SK-N-SH (cell line): ENCODE measurements around the gene CELSR2. TPM values are rescaled to one million over a fixed set of nuclear protein-coding genes. Genes with fewer than 3 reads are reported as not detected.

Experiments
- CTCF ChIA-PET: fragments of 300-600, 350-600 bp; formaldehyde crosslinking; extraction: SDS; loops from one replicate; lab custom pipeline; 2021; lab: Yijun Ruan, JAX
- POLR2A ChIA-PET: fragments of 350-600 bp; sonication (Branson Sonifier 250); formaldehyde crosslinking; extraction: SDS; loops from one replicate; lab custom pipeline; 2020; ENCODE audit warnings: antibody characterized with exemption, inconsistent platforms; lab: Yijun Ruan, JAX
- DNase-seq: peaks from one replicate; pipeline ENCODE4 v3.0.0; 2012
- H2AFZ ChIP-seq: fragments of 200-600 bp; sonication (generic); 2 replicates; pipeline ENCODE4 v1.8.1; 2016; ENCODE audit warnings: antibody characterized with exemption, mild to moderate bottlenecking, low read depth
- H3F3A ChIP-seq: fragments of 200-600 bp; sonication (generic); replicated peaks from 2 replicates; pipeline ENCODE3; 2016; ENCODE audit warnings: antibody characterized with exemption, mild to moderate bottlenecking; ENCODE audit not compliant: insufficient read depth
- H3K27ac ChIP-seq, 2 experiments: fragments of 200-500 bp in 1 of 2; fragments of 200-600 bp in 1 of 2; sonication (Bioruptor generic) in 1 of 2; sonication (generic), shearing (Covaris generic) in 1 of 2; 2 replicates each; pipeline versions ENCODE4 v1.5.1 to v1.6.1; 2014 to 2016; ENCODE audit warnings: low read depth in 2 of 2, inconsistent platforms in 1 of 2, low read length in 1 of 2, mild to moderate bottlenecking in 1 of 2, mixed read lengths in 1 of 2
- H3K27me3 ChIP-seq: fragments of 200-600 bp; sonication (generic), shearing (Covaris generic); 2 replicates; pipeline ENCODE4 v1.6.1; 2016; ENCODE audit warnings: mixed run types; ENCODE audit not compliant: insufficient read depth
- H3K36me3 ChIP-seq, 2 experiments: fragments of 200-500 bp in 1 of 2; fragments of 200-600 bp in 1 of 2; sonication (Bioruptor generic) in 1 of 2; sonication (generic) in 1 of 2; replicated peaks in 1 of 2; 2 replicates each; pipeline versions ENCODE3 to v1.5.1; 2014 to 2016; ENCODE audit warnings: low read length in 1 of 2, mild to moderate bottlenecking in 1 of 2; ENCODE audit not compliant: insufficient read depth in 2 of 2, control insufficient read depth in 1 of 2
- H3K4me1 ChIP-seq, 2 experiments: fragments of 200-500 bp in 1 of 2; fragments of 200-600 bp in 1 of 2; sonication (Bioruptor generic) in 1 of 2; sonication (generic), shearing (Covaris generic) in 1 of 2; 2 replicates each; pipeline versions ENCODE4 v1.5.1 to v1.6.1; 2014 to 2016; ENCODE audit warnings: low read depth in 1 of 2, low read length in 1 of 2, mixed run types in 1 of 2; ENCODE audit not compliant: insufficient read depth in 2 of 2, control insufficient read depth in 1 of 2
- H3K4me2 ChIP-seq: fragments of 200-600 bp; sonication (generic), shearing (Covaris generic); 2 replicates; pipeline ENCODE4 v1.6.1; 2017; ENCODE audit warnings: mixed run types
- H3K4me3 ChIP-seq, 2 experiments: fragments of 200-500 bp in 1 of 2; fragments of 200-600 bp in 1 of 2; sonication (Bioruptor generic) in 1 of 2; sonication (generic), shearing (Covaris generic) in 1 of 2; 2 replicates each; pipeline versions ENCODE4 v1.5.1 to v1.8.1; 2014 to 2016; ENCODE audit warnings: low read depth in 2 of 2, inconsistent platforms in 1 of 2, low read length in 1 of 2, mild to moderate bottlenecking in 1 of 2, mixed read lengths in 1 of 2, moderate library complexity in 1 of 2
- H3K79me2 ChIP-seq: fragments of 200-600 bp; sonication (generic); 2 replicates; pipeline ENCODE4 v1.8.1; 2017; ENCODE audit warnings: mild to moderate bottlenecking; ENCODE audit not compliant: insufficient read depth
- H3K9ac ChIP-seq: fragments of 200-600 bp; sonication (generic); 2 replicates; pipeline ENCODE4 v1.6.1; 2017; ENCODE audit warnings: mixed run types
- H3K9me2 ChIP-seq: fragments of 200-600 bp; sonication (generic); 2 replicates; pipeline ENCODE4 v1.6.1; 2017; ENCODE audit warnings: mixed run types
- H3K9me3 ChIP-seq: fragments of 200-600 bp; sonication (generic); 2 replicates; pipeline ENCODE4 v1.6.1; 2017; ENCODE audit warnings: mixed run types, mild to moderate bottlenecking, moderate library complexity
- H4K20me1 ChIP-seq: fragments of 200-600 bp; sonication (generic); 2 replicates; pipeline ENCODE4 v1.6.1; 2017; ENCODE audit warnings: mild to moderate bottlenecking, mixed run types; ENCODE audit not compliant: insufficient read depth
- ELF1 ChIP-seq: IDR thresholded peaks from 2 replicates; pipeline ENCODE4 v1.4.0; 2012
- EP300 ChIP-seq, 2 experiments: IDR thresholded peaks; 2 replicates each; pipeline versions ENCODE4 v1.4.0 to v1.6.1; 2012; ENCODE audit warnings: borderline replicate concordance in 1 of 2, low read depth in 1 of 2, low read length in 1 of 2
- JUND ChIP-seq: IDR thresholded peaks from 2 replicates; pipeline ENCODE4 v1.4.0; 2012
- MEF2A ChIP-seq: IDR thresholded peaks from 2 replicates; pipeline ENCODE4 v1.4.0; 2012; ENCODE audit warnings: low read depth, borderline replicate concordance
- NRF1 ChIP-seq: IDR thresholded peaks from 2 replicates; pipeline ENCODE4 v1.6.1; 2012; ENCODE audit warnings: low read depth, mild to moderate bottlenecking, low read length
- RAD21 ChIP-seq: IDR thresholded peaks from 2 replicates; pipeline ENCODE4 v1.6.1; 2012; ENCODE audit warnings: mild to moderate bottlenecking, low read length
- RCOR1 ChIP-seq: fragments of 150-350 bp; IDR thresholded peaks from 2 replicates; pipeline ENCODE4 v1.6.1; 2017; ENCODE audit warnings: antibody characterized with exemption, low read length
- RFX5 ChIP-seq: IDR thresholded peaks from 2 replicates; pipeline ENCODE4 v1.6.1; 2012; ENCODE audit warnings: mild to moderate bottlenecking, improper control_type of control experiment, low read length
- SIN3A ChIP-seq: IDR thresholded peaks from 2 replicates; pipeline ENCODE4 v1.6.1; 2012; ENCODE audit warnings: low read depth, mild to moderate bottlenecking, low read length, moderate library complexity, borderline replicate concordance
- TCF12 ChIP-seq: IDR thresholded peaks from 2 replicates; pipeline ENCODE4 v1.4.0; 2012
- TEAD4 ChIP-seq: IDR thresholded peaks from 2 replicates; pipeline ENCODE4 v1.4.0; 2012; ENCODE audit warnings: mild to moderate bottlenecking, borderline replicate concordance; ENCODE audit not compliant: insufficient read depth
- YY1 ChIP-seq: IDR thresholded peaks from 2 replicates; pipeline ENCODE4 v1.4.0; 2012; ENCODE audit warnings: low read depth, mild to moderate bottlenecking
- WGBS: methylation state at CpG from one replicate; pipeline ENCODE4 v1.1.6; 2017; ENCODE audit warnings: low lambda C conversion rate; 5-methylcytosine and 5-hydroxymethylcytosine counted together
- polyA plus RNA-seq, 3 experiments: library from polyadenylated mRNA; depleted of rRNA; stranded (reverse); fragments of >200 nt; gene quantifications; 2 replicates each; pipeline ENCODE4 v1.2.3, GENCODE V29; 2012
- TF ChIP-seq, protein P1 (sequence below): IDR thresholded peaks from 2 replicates; pipeline ENCODE4 v1.4.0; 2012; ENCODE audit warnings: low read depth
- TF ChIP-seq, protein P2 (sequence below): IDR thresholded peaks from 2 replicates; pipeline ENCODE4 v1.4.0; 2012; ENCODE audit warnings: low read depth, borderline replicate concordance
- TF ChIP-seq, protein P3 (sequence below): IDR thresholded peaks from 2 replicates; pipeline ENCODE4 v1.4.0; 2012; ENCODE audit warnings: low read depth, borderline replicate concordance
- TF ChIP-seq, protein P4 (sequence below): fragments of 150-350 bp; IDR thresholded peaks from 2 replicates; pipeline ENCODE4 v1.6.1; 2016; ENCODE audit warnings: mild to moderate bottlenecking, low read depth, low read length
- TF ChIP-seq, protein P5 (sequence below): fragments of 150-350 bp; IDR thresholded peaks from 2 replicates; pipeline ENCODE4 v1.6.1; 2017; ENCODE audit warnings: antibody characterized with exemption, low read length, low read depth, borderline replicate concordance

Gene CELSR2
- polyA plus RNA-seq, 1 of the 3 experiments (the other 2 are of a cell fraction): 3.5 TPM

DNA sequence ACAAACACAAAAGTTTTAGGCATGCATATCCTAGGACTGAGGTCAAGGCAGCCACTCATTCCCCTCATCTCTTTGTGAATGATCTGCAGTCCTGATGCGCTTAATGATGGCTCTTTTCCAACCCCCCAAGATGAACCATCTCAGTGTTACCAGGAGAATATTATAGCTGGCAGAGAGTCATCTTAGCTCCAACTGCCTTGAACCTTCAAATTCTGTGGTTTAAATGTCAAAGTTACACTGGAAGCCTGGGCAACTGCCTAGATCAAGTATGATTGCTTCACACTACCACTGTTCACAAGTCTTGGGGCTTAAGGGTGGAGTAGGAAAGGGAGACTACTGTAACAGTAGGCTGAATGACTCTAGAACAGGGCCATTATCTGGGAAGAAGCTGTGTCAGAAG lies 65.5 kb downstream of the CELSR2 start:
- Histone ChIP-seq H3K9me3 (no peaks in the 10 kb centered on the region), H3K4me1 (peaks cover 0 to 7% of the 10 kb centered on the region in 2 experiments; a peak in 2 of 4 replicates), H4K20me1 (no peaks in the 10 kb centered on the region), H3F3A (no peaks in the 10 kb centered on the region), H3K9ac (no peak overlapping the region), H3K79me2 (no peaks in the 10 kb centered on the region), H3K27ac (no peak overlapping the region), H3K4me3 (no peak overlapping the region), H2AFZ (no peak overlapping the region), H3K4me2 (no peak overlapping the region), H3K9me2 (no peaks in the 10 kb centered on the region), H3K36me3 (peaks cover 9 to 17% of the 10 kb centered on the region in 2 experiments), H3K27me3 (no peaks in the 10 kb centered on the region)
- no peak for DNase-seq
- whole genome bisulfite sequencing: 100% methylated on average over 1 of the region's 1 CpG
- ChIA-PET CTCF (interaction anchor here (1.3 to 1.7 kb wide), 2 partner anchors 38 to 84 kb away, joined by 6 to 7 read pairs; no protein-coding TSS in a partner anchor), POLR2A (no interaction called here)
- TF ChIP-seq RFX5 (no peak), EP300 (IDR thresholded peaks at IDR 0.05; ENCODE audit: borderline replicate concordance in 1 of 2, low read depth in 1 of 2, low read length in 1 of 2) (no peak), RAD21 (no peak), JUND (no peak)
- TF ChIP-seq, protein P1, sequence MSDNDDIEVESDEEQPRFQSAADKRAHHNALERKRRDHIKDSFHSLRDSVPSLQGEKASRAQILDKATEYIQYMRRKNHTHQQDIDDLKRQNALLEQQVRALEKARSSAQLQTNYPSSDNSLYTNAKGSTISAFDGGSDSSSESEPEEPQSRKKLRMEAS: no peak

DNA sequence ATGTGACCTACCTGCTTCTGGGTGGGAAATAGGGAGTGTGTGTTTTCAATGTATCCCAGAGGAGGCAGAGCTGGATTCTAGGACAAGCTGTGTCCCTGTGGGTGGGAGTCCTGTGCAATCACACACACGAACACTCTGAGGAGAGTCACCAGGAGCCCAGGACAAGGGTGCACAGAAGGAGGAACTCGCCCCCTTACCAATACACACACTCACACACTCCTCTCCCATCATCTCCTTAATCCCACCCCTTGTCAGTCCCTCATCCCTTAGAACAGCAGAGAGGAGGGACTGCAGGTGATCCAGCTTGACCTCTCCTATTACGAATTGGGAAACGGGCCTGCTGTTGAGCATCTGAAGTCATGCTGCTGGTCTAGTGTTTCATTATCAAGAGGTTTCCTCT lies 65.9 kb downstream of the CELSR2 start:
- no peak for DNase-seq
- Histone ChIP-seq H3K4me1 (peaks cover 0 to 7% of the 10 kb centered on the region in 2 experiments; a peak in 2 of 4 replicates), H3F3A (no peaks in the 10 kb centered on the region), H3K4me3 (no peak overlapping the region), H3K4me2 (no peak overlapping the region), H4K20me1 (no peaks in the 10 kb centered on the region), H3K9ac (no peak overlapping the region), H3K9me2 (no peaks in the 10 kb centered on the region), H3K36me3 (peaks cover 9 to 18% of the 10 kb centered on the region in 2 experiments), H3K79me2 (no peaks in the 10 kb centered on the region), H2AFZ (no peak overlapping the region), H3K9me3 (no peaks in the 10 kb centered on the region), H3K27ac (no peak overlapping the region), H3K27me3 (no peaks in the 10 kb centered on the region)
- CTCF ChIA-PET: interaction anchor here (1.3 to 1.7 kb wide), 2 partner anchors 38 to 84 kb away, joined by 6 to 7 read pairs; no protein-coding TSS in a partner anchor
- TF ChIP-seq YY1: no peak
- TF ChIP-seq TEAD4: no peak
- no peak for TF ChIP-seq MEF2A
- no peak for TF ChIP-seq NRF1
- no peak for TF ChIP-seq RCOR1
- TF ChIP-seq JUND: no peak
- WGBS: 86% methylated on average over 4 of the region's 4 CpGs
- POLR2A ChIA-PET: no interaction called here

DNA sequence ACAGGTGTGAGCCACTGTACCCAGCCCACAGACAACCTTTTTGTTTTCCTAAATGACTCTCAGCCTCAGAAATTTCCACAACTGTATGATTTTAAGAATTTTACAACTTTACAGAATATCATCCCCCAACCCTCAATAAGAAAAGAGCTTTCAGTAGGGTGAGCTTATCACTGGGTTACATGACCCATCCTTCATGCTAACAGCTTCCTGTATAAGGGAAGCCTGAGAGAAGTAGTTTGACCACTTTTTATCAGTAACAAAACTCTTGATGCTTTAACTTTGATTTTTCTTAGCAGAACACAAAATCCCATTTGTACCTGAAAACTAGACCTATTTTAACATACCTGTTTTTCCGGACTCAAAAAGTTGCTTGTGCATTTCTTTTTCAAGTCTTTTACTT lies 67.2 kb downstream of the CELSR2 start:
- H3K27me3 ChIP-seq: no peaks in the 10 kb centered on the region
- no peak overlapping the region for H2AFZ ChIP-seq
- CTCF ChIA-PET: interaction anchor here (0.8 to 1.0 kb wide), 2 partner anchors 11 to 174 kb away, joined by 3 read pairs; no protein-coding TSS in a partner anchor
- no peak for TF ChIP-seq RAD21
- TF ChIP-seq EP300 (IDR thresholded peaks at IDR 0.05; ENCODE audit: borderline replicate concordance in 1 of 2, low read depth in 1 of 2, low read length in 1 of 2): no peak
- TF ChIP-seq TEAD4: no peak
- TF ChIP-seq TCF12: no peak
- TF ChIP-seq ELF1: no peak
- TF ChIP-seq, protein P2, sequence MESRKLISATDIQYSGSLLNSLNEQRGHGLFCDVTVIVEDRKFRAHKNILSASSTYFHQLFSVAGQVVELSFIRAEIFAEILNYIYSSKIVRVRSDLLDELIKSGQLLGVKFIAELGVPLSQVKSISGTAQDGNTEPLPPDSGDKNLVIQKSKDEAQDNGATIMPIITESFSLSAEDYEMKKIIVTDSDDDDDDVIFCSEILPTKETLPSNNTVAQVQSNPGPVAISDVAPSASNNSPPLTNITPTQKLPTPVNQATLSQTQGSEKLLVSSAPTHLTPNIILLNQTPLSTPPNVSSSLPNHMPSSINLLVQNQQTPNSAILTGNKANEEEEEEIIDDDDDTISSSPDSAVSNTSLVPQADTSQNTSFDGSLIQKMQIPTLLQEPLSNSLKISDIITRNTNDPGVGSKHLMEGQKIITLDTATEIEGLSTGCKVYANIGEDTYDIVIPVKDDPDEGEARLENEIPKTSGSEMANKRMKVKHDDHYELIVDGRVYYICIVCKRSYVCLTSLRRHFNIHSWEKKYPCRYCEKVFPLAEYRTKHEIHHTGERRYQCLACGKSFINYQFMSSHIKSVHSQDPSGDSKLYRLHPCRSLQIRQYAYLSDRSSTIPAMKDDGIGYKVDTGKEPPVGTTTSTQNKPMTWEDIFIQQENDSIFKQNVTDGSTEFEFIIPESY: no peak
- TF ChIP-seq, protein P3, sequence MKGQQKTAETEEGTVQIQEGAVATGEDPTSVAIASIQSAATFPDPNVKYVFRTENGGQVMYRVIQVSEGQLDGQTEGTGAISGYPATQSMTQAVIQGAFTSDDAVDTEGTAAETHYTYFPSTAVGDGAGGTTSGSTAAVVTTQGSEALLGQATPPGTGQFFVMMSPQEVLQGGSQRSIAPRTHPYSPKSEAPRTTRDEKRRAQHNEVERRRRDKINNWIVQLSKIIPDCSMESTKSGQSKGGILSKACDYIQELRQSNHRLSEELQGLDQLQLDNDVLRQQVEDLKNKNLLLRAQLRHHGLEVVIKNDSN: no peak
- TF ChIP-seq SIN3A: no peak
- TF ChIP-seq, protein P4, sequence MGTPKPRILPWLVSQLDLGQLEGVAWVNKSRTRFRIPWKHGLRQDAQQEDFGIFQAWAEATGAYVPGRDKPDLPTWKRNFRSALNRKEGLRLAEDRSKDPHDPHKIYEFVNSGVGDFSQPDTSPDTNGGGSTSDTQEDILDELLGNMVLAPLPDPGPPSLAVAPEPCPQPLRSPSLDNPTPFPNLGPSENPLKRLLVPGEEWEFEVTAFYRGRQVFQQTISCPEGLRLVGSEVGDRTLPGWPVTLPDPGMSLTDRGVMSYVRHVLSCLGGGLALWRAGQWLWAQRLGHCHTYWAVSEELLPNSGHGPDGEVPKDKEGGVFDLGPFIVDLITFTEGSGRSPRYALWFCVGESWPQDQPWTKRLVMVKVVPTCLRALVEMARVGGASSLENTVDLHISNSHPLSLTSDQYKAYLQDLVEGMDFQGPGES: no peak
- TF ChIP-seq, protein P5, sequence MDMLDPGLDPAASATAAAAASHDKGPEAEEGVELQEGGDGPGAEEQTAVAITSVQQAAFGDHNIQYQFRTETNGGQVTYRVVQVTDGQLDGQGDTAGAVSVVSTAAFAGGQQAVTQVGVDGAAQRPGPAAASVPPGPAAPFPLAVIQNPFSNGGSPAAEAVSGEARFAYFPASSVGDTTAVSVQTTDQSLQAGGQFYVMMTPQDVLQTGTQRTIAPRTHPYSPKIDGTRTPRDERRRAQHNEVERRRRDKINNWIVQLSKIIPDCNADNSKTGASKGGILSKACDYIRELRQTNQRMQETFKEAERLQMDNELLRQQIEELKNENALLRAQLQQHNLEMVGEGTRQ: no peak
- TF ChIP-seq NRF1: no peak

More for the DNA sequence above, 67.2 kb downstream of the CELSR2 start:
- Histone ChIP-seq H3F3A (no peaks in the 10 kb centered on the region), H3K4me3 (no peak overlapping the region), H3K27ac (no peak overlapping the region), H3K4me2 (no peak overlapping the region), H3K79me2 (no peaks in the 10 kb centered on the region), H3K9me2 (no peaks in the 10 kb centered on the region), H3K4me1 (peaks cover 0 to 7% of the 10 kb centered on the region in 2 experiments; a peak in 2 of 4 replicates), H3K9me3 (no peaks in the 10 kb centered on the region), H3K9ac (no peak overlapping the region), H4K20me1 (no peaks in the 10 kb centered on the region), H3K36me3 (peaks cover 3 to 29% of the 10 kb centered on the region in 2 experiments)
- POLR2A ChIA-PET: no interaction called here
- DNase-seq: no peak
- 94% methylated on average over 1 of the region's 1 CpG for WGBS
